GM21447 (cell line): ENCODE results near the gene OR2F2.

Source experiments
- ATAC-seq: cut with Tn5 transposase; IDR thresholded peaks from one replicate; pipeline ENCODE4 v1.9.1; 2021; ENCODE audit not compliant: unreplicated experiment

The OR2F2 gene

DNA sequence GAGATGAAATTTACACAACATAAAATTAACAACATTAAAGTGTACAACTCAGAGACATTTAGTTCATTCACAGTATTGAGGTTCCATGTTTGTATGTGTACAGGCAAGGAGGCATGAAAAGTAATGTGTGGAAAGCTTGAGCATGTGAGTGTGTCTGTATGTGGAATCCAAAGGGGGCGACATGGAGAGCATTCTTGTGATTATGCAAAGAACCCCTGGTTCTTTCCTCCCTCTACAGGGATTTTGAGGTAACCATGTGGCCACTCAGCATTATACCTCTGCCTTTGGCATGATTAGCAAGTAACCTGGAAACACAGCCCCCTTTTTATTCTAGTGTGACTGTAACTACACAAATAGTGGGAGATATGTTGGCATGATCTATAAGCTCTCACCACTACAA is 40.6 kb downstream of the OR2F2 start:
- no peak for ATAC-seq

GRCh38 chr7:143978585-143978984 is 43.6 kb downstream of the OR2F2 start:
- ATAC-seq, result no peak

DNA sequence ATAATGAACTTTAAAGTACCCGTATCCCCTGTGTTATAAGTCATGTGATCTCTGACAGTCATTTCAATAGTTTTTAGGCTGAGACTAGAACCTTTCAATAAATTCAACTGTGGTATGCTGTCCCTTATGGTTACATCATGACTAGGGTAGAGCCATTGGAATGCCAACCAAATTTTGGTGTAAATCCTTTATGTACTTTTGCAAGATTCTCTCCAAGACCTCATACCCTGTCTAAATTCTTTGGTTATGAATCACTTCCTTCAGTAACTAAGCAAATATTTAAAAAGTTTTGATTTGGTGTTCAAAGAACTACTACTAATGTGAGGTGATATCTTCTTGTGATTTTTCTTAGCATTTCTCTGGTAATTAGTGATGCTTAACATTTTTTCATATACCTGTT is 44.3 kb downstream of the OR2F2 start:
- ATAC-seq, result no peak

GRCh38 chr7:143979998-143980397 is 45.0 kb downstream of the OR2F2 start:
- no peak for ATAC-seq

DNA sequence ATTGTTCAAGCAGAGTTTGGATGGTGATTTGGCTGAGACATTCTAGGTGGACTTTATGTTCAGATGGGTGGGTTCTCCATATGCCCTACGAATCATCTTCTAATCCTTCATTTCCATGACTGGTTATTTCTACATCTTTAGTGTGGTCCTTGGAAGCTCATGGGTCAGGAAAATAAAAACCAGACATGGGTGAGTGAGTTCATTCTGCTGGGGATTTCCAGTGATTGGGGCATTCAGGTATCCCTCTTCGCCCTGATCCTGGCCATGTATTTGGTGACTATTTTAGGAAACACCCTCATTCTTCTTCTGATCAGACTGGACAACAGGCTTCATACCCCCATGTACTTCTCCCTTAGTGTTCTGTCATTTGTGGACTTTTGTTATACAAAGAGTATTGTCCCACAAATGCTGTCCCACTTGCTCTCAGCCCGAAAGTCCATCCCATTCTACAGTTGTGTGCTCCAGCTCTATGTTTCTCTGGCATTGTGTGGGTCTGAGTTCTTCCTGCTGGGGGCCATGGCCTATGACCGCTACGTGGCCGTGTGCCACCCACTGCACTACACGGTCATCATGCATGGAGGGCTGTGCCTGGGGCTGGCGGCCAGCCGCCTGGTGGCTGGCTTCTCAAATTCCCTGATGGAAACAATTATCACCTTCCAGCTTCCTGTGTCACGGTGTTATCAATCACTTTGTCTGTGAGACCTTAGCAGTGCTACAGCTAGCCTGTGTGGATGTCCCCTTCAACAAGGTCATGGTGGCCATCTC is 45.9 kb downstream of the OR2F2 start:
- no peak for ATAC-seq

DNA sequence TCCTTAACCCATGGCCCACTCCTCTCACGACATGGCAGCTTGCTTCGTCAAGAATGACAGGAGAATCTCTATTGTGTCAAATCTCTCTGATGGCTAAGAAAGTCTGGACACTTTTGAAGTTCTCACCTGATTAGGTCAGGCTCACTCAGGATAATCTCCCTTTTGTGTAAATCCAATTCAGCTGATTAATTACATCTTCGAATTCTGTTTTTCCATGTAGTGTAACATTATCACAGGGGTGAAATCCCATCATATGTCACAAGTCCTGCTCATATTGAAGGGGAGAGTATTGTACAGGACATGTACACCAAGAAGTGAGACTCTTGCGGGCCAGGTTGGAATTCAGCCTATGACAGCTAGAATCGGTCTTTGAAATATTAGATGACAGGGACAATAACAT is 48.9 kb downstream of the OR2F2 start:
- ATAC-seq, result no peak
